ENCODE results near the gene TMEM109.
A peak's percentile ranks its signal among the peaks of the same experiment; 100 is the strongest.

Gene TMEM109, protein sequence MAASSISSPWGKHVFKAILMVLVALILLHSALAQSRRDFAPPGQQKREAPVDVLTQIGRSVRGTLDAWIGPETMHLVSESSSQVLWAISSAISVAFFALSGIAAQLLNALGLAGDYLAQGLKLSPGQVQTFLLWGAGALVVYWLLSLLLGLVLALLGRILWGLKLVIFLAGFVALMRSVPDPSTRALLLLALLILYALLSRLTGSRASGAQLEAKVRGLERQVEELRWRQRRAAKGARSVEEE

DNA sequence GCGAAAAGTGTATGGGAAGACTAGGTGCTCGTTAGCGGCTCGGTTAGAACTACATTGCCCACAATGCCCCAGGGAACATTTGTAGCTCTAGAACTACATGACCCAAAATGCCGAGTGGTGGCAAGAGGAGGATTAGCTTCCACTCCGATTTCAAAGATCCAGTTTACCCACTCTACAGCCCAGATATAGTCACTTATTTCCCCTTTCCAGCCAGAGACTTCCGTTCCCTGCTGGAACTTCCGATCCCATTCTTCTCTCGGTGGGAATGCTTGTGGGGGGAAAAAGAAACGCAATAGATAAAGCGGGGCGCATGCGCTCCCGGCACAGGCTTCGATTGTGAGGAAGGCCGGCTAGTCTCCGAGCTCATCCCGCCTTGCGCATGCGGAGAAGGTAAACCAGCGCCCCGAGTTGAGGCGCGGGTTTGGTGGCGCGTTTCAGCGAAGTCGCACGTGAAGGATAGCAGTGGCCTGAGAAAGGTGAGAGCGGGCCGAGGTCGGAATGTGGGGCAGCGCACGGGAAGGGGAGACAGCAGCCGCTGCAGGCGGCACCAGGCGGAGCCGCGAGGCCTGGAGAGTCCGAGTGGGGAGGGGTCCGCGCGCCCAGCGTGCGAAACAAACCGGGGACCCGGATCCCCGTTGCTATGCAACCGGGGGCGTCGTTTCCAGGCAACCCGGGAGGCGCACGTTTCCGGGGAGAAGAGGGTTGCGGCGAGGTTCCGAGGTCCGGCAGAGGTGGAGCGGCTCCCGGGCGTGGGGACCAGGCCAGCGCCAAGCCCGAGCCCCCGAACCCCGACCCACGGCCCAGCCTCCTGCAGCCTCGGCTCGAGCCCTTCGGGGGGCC lies at the start of gene TMEM109:
Gene TMEM109, plus strand, starts transcription at position 366 of the 840 bp plus-strand sequence. CDS start 5,536 bp downstream, outside the sequence.
- Mint-ChIP-seq H3K27me3 (no peaks in the 10 kb centered on the region), H3K9me3 (no peaks in the 10 kb centered on the region), H3K27ac (peak within 1 kb of the TSS; percentile 99), H3K4me1 (ENCODE audit: low read depth) (peaks cover 80% of the 10 kb centered on the region), H3K36me3 (ENCODE audit: low read depth) (peaks cover 18% of the 10 kb centered on the region), H3K4me3 (peak within 1 kb of the TSS; percentile 91)

DNA sequence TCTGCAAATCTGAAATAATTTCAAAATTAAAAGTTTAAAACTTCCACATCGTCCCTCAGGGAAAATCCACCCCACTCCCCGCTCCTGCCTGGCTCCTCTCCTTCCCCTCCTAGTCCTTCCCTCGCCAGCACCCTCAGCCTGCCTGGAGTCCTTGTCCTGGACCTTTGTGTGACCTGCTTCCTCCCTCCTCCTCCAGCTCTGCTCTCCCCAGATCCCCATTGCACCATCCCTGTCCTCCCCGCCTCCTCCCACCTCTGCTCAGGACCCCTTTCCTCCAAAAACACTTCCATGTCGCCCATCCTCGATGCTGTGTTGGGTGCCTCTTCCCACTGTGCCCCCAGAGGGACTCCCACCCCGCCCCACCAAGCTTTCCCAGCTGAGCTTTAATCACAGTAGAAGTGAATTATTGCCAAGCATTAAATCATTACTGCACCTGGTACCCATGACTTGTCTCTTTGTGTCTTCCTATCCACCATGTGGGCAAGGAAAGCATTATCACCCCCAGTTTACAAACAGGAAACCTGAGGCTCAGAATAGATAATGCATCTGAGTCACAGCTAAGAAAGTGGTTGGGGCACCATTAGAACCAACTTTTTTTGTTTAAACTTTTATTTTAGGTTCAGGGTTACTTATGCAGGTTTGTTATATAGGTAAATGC lies 49.0 kb upstream of the TMEM109 start:
- no peak overlapping the region for H3K4me3 Mint-ChIP-seq
- H3K4me1 Mint-ChIP-seq (ENCODE audit: low read depth): peaks cover 6% of the 10 kb centered on the region
- no peaks in the 10 kb centered on the region for H3K27me3 Mint-ChIP-seq
- H3K27ac Mint-ChIP-seq: no peak overlapping the region
- H3K36me3 Mint-ChIP-seq (ENCODE audit: low read depth): no peaks in the 10 kb centered on the region
- H3K9me3 Mint-ChIP-seq: no peaks in the 10 kb centered on the region

DNA sequence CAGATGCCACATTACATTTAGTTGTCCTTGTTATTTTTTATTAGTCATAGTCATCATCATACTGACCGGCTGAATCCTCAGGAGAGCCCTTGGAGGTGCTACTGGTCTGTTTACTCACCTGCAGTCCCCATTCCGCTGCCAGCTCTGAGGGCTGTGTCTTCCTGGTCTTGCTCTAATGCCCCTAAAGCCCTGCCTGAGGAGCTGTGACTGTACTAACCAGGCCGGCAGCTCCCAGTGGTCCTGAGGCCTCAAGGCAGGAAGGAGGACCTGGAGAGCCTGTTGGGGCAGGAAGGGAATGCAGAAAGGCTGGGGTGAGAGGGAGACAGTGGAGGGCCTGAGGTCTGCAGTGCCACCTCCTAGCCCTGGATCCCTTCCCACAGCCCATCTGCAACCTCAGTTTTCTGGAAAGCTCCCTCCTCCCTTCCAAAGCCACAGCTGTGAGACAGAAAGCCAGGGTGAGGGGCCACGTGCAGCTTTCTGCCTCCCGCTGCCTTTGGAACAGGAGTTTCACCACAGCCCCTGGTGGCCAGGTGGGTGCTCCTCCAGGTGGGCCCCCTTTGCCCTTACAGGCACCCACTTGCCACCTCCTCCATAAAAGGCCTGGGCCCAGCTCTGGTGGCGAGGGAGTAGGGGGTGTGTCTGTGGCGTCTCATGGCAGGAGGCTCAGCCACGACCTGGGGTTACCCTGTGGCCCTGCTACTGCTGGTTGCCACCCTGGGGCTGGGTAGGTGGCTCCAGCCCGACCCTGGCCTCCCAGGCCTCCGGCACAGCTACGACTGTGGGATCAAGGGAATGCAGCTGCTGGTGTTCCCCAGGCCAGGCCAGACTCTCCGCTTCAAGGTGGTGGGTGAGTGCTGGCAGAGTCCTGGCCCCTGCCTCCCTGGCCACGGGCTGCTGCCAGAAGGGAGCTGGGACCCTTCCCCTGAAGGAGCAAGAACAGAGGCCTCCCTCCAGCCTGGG lies 46.8 kb upstream of the TMEM109 start, which contains the start of gene ZP1:
Gene ZP1, plus strand, starts transcription at position 632 of the 960 bp plus-strand sequence. Its CDS starts 20 bp downstream, at position 652.
- Mint-ChIP-seq H3K9me3 (no peaks in the 10 kb centered on the region), H3K27me3 (no peaks in the 10 kb centered on the region), H3K27ac (no peak within 1 kb of the TSS), H3K36me3 (ENCODE audit: low read depth) (no peaks in the 10 kb centered on the region), H3K4me1 (ENCODE audit: low read depth) (peaks cover 20% of the 10 kb centered on the region), H3K4me3 (no peak within 1 kb of the TSS)

DNA sequence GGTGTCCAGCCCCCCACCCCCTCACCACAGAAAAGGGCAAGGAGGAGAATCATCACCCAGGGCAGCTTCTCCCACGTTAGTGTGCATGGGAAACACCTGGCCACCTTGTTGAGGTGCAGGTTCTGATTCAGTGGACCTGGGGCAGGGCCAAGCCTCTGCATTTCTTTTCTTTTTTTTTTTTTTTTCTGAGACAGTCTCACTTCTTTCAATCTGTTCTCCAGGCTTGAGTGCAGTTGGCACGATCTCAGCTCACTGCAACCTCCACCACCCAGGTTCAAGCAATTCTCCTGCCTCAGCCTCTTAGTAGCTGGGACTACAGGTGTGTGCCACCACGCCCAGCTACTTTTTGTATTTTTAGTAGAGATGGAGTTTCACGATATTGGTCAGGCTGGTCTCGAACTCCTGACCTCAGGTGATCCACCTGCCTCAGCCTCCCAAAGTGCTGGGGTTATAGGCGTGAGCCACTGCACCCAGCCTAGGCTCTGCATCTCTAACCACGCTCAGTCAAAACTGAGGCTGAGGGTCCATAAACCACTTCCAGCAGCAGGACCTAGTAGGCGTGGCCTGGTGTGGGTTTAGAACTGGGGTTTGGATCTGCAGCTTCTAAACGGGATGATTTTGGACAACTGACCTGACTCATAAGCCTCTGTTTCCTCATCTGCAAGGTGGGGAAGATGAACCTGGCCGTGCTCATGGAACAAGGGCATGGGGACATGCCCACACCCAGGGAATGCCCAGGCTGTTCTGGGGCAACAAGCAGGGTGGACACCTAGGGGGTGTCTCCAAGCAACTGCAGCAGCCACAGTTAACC lies 45.9 kb upstream of the TMEM109 start:
- H3K9me3 Mint-ChIP-seq: no peaks in the 10 kb centered on the region
- no peaks in the 10 kb centered on the region for H3K27me3 Mint-ChIP-seq
- H3K4me3 Mint-ChIP-seq: no peak overlapping the region
- no peak overlapping the region for H3K27ac Mint-ChIP-seq
- H3K36me3 Mint-ChIP-seq (ENCODE audit: low read depth): no peaks in the 10 kb centered on the region
- H3K4me1 Mint-ChIP-seq (ENCODE audit: low read depth): peaks cover 24% of the 10 kb centered on the region

DNA sequence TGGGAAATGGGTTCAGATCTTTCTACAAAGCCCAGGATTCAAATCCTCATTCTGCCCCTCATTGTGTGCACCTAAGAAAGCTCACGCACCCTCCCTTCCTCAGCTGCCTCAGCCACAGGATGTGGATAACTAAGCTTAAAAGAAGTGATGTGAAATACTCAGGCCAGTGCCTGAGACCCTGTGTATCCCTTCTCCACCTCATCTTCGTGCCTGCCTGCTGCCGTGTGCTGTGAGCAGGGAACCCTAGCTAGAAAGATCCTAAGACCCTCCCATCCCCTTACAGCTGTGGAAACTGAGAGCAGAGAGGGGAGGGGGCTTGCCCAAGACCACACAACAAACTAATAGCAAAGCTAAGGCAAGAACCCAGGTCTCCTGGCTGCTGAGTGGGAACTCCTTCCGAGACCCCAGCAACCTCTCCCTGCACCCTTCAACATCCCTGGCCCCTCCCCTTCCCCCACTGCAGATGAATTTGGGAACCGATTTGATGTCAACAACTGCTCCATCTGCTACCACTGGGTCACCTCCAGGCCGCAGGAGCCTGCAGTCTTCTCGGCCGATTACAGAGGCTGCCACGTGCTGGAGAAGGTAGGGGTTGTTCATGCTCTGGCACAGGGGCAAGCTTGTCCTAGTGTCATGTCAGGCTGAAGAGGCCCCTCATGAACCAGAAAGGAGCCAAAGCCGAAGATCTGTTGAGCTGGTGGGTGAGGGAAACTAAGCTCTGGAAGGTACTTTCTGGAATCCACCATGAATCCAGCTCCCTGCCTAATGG lies 45.1 kb upstream of the TMEM109 start:
- Mint-ChIP-seq H3K27me3 (no peaks in the 10 kb centered on the region), H3K4me3 (no peak overlapping the region), H3K36me3 (ENCODE audit: low read depth) (no peaks in the 10 kb centered on the region), H3K4me1 (ENCODE audit: low read depth) (peaks cover 30% of the 10 kb centered on the region), H3K27ac (no peak overlapping the region), H3K9me3 (no peaks in the 10 kb centered on the region)

DNA sequence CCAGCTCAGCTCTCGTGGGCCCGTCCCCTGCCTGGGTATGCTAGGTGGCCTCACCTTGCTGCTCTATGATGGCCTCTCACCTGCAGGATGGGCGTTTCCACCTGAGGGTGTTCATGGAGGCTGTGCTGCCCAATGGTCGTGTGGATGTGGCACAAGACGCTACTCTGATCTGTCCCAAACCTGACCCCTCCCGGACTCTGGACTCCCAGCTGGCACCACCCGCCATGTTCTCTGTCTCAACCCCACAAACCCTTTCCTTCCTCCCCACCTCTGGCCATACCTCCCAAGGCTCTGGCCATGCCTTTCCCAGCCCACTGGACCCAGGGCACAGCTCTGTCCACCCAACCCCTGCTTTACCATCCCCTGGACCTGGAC lies 44.5 kb upstream of the TMEM109 start:
- no peak overlapping the region for H3K4me3 Mint-ChIP-seq
- peaks cover 35% of the 10 kb centered on the region for H3K4me1 Mint-ChIP-seq (ENCODE audit: low read depth)
- H3K9me3 Mint-ChIP-seq: no peaks in the 10 kb centered on the region
- H3K36me3 Mint-ChIP-seq (ENCODE audit: low read depth): no peaks in the 10 kb centered on the region
- H3K27ac Mint-ChIP-seq: no peak overlapping the region
- H3K27me3 Mint-ChIP-seq: no peaks in the 10 kb centered on the region

DNA sequence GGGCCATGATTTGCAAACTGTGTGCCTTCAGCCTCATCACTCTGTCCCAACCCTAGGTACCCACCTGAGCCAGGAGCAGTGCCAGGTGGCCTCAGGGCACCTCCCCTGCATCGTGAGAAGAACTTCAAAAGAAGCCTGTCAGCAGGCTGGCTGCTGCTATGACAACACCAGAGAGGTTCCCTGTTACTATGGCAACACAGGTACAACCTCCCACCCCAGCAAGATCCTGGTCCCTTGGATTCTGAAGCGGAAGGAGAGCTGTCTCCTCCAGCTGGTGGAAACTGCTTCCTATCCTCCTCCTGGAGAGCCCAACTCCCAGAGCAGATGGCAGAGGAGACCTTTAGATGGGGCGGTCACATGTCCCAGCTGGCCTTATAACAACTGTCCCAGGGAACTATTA lies 43.7 kb upstream of the TMEM109 start:
- H3K36me3 Mint-ChIP-seq (ENCODE audit: low read depth): no peaks in the 10 kb centered on the region
- no peaks in the 10 kb centered on the region for H3K27me3 Mint-ChIP-seq
- no peak overlapping the region for H3K4me3 Mint-ChIP-seq
- H3K9me3 Mint-ChIP-seq: no peaks in the 10 kb centered on the region
- peaks cover 35% of the 10 kb centered on the region for H3K4me1 Mint-ChIP-seq (ENCODE audit: low read depth)
- no peak overlapping the region for H3K27ac Mint-ChIP-seq

DNA sequence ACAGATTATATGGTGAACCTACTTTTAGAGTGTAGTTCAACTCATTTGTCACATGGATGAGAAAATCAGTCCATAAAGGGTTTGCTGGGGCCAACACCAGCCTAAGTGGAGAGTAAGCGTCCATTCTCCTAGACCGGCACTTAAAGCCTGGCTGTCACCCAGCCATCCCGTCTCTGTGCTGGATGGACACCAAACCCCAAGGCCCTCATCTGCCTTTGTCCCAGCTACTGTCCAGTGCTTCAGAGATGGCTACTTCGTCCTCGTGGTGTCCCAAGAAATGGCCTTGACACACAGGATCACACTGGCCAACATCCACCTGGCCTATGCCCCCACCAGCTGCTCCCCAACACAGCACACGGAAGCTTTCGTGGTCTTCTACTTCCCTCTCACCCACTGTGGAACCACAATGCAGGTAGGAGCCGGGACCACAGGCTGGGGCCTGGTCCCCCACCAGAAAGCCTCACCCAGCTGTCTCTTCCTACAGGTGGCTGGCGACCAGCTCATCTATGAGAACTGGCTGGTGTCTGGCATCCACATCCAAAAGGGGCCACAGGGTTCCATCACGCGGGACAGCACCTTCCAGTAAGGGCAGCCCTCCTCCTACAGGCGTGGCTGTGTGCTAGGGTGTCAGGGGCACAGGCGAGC lies 43.1 kb upstream of the TMEM109 start:
- Mint-ChIP-seq H3K36me3 (ENCODE audit: low read depth) (no peaks in the 10 kb centered on the region), H3K4me3 (no peak overlapping the region), H3K27me3 (no peaks in the 10 kb centered on the region), H3K9me3 (no peaks in the 10 kb centered on the region), H3K27ac (no peak overlapping the region), H3K4me1 (ENCODE audit: low read depth) (peaks cover 35% of the 10 kb centered on the region)

DNA sequence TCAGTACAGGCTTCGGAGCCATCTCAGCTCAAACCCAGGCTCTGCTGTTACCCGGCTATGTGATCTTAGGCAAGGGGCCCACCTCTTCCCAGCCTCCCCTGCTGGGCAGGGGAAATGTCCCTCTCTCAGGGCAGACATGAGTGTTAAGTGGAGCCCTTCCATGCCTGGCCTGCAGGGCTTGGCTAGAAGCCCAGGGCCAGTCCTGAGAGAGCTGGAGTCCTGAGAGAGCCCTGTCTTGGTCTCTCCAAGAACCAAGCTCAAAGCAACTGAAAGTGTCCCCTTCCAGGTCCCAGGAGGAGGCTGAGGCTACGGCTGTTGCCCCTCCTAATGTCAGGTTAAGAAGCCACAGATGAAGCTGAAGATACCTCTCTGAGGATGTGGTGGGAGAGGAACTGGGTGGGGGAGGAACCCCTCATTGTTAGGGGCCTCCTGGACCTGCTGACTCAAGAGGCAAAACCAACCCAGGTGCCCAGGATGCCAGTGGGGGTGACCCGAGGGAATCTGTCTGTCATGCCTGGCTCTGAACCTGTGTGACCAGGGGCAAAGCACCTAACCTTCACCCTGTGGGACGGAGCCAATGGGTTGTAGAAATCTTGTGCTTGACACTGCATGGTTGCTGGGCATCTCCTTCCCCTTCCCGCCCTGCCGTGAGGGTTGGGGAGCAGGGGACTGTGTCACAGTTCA lies 42.4 kb upstream of the TMEM109 start:
- Mint-ChIP-seq H3K4me3 (no peak overlapping the region), H3K27me3 (no peaks in the 10 kb centered on the region), H3K27ac (no peak overlapping the region), H3K36me3 (ENCODE audit: low read depth) (no peaks in the 10 kb centered on the region), H3K9me3 (no peaks in the 10 kb centered on the region), H3K4me1 (ENCODE audit: low read depth) (peaks cover 35% of the 10 kb centered on the region)

DNA sequence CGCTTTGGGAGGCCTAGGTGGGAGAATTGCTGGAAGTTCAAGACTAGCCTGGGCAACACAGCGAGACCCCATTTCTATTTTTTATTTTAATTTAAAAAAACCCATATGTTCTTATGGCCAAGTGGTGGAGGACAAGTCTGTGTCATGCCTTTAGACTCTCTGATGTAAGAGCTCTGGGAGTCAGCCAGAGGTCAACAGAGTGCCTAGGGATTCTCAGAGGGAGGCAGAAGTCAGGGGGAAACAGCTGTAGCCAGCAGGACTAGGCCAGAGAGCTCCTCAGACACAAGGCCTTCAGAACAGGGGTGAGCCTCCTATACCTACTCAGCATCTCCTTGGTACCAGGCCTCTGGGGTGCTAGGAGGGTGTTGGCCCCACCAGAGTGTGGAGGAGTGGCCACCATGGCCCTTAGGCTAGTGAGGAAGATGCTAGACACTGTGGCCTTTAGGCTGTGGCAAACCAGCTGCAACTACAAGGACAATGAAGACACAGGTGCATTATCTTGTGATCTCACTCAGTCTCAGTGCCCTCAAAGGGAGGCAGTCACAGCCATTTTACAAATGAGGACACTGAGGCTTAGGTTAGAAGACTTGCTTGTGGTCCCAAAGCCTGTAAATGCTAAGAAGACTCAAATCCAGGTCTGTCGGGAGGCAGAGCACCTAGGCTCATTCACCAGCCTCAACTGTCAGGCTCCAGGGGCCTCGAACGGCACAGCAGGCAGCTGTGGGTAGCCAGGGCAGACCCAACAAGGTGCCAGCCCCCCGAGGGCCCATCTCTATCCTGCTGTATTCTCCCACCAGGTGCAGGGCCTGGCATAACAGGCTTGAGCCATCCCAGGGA lies 41.6 kb upstream of the TMEM109 start:
- Mint-ChIP-seq H3K9me3 (no peaks in the 10 kb centered on the region), H3K4me1 (ENCODE audit: low read depth) (peaks cover 35% of the 10 kb centered on the region), H3K36me3 (ENCODE audit: low read depth) (peaks cover under 1% of the 10 kb centered on the region), H3K27me3 (no peaks in the 10 kb centered on the region), H3K27ac (no peak overlapping the region), H3K4me3 (no peak overlapping the region)

DNA sequence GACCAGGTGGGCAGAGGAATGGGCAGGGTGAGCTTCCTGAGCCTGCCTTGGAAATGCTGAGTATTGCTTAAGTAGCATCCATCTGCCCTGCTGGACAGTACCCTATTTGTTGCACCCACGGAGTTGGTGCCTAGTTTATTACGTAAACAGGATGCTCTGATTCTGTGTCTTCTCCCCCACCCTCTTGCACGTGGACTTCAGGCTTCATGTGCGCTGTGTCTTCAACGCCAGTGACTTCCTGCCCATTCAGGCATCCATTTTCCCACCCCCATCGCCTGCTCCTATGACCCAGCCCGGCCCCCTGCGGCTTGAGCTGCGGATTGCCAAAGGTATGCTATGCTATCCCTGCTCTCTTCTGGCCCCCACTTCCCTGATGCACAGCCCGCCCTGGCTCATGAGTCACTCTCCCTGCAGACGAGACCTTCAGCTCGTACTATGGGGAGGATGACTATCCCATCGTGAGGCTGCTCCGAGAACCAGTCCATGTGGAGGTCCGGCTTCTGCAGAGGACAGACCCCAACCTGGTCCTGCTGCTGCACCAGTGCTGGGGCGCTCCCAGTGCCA lies 40.9 kb upstream of the TMEM109 start:
- Mint-ChIP-seq H3K9me3 (no peaks in the 10 kb centered on the region), H3K4me1 (ENCODE audit: low read depth) (peaks cover 35% of the 10 kb centered on the region), H3K4me3 (no peak overlapping the region), H3K27ac (no peak overlapping the region), H3K36me3 (ENCODE audit: low read depth) (peaks cover 6% of the 10 kb centered on the region), H3K27me3 (no peaks in the 10 kb centered on the region)

Measured in stimulated activated naive CD8-positive, alpha-beta T cell treated with anti-CD3 and anti-CD28 coated beads, Interleukin-15, Interleukin-2, amounts not matched to agents 100 ng/mL and 50 ng/mL, for 24 hours (primary cell).